ENCODE measurements around the gene ZDHHC1.

The ZDHHC1 gene

DNA sequence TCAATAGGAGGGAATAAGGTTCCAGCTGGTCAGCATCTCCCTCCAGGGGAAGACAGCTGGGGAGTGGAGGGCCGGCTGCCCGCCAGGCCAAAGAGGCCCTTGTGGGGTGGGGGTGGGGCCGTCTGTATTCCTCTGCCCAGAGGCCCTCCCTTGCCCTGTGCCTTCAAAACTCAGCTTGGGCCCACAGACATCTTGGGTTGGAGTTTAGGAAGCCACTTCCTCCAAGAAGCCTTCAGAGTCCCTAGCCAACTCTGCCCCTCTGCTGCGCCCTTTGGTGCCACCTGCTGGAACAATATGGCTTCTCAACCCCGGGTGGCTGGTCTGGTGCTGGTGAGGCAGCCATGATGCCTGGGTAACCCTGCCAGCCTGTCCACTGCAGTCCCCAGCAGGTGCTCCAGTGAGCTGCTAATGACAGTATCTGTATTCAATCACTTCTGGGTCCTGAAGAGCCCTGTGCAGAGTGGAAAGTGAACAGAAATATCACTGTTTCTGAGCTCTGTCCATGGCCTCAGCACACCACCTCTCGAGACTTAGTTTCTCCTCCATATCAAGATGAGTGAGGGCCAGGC lies 31.3 kb upstream of the ZDHHC1 start:
- no peak for DNase-seq (ENCODE audit: low read depth in 2 of 2)

GRCh38 chr16:67446968-67447507 lies 30.8 kb upstream of the ZDHHC1 start:
- no peak for DNase-seq (ENCODE audit: low read depth in 2 of 2)

DNA sequence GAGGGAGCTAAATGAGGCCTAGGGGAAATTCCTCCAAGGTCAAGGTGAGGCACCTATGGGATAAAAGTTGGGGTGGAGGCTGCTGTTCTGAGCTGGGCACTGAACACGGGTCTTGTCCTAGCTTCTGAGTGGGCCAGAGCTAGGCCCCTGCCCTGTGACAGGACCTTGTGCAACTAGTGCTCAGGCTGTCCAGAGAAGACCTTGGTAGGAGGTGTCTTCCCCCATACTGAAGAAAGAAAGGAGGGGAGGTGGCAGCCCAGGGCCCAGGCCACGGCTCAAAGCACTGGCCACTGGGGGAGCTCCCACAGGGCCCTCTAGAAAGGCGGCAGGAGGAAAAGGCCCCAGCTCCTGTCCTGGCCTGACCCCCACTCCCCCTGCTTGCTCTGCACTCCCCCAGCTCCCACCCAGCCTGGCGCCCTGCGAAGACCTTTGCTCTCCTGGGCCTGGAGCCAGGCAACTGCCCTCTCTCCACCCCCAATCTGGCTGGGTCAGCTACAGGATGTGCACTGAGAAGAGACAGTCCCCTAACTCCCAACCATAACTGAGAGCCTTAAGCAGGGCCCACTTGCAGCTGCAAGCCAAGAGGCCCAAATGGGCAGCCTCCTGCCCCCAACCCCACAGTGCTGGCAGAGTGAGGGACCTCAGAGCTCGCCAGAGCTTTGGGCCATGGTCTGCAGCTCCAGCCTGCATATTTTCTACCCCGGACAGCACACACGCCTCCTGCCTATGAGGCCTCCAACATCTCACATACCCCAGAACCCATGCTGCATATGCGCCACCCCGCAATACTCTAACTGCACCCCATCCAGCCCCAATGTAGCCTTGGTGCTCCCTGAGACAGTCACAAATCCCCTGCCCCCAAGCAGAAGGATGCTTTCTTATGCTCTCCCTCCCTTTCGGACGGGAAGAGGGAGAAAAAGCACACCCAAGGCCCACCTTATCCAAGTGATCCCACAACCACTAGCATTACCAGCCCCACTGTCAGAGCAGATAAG lies 29.9 kb upstream of the ZDHHC1 start:
- no peak for DNase-seq (ENCODE audit: low read depth in 2 of 2)

DNA sequence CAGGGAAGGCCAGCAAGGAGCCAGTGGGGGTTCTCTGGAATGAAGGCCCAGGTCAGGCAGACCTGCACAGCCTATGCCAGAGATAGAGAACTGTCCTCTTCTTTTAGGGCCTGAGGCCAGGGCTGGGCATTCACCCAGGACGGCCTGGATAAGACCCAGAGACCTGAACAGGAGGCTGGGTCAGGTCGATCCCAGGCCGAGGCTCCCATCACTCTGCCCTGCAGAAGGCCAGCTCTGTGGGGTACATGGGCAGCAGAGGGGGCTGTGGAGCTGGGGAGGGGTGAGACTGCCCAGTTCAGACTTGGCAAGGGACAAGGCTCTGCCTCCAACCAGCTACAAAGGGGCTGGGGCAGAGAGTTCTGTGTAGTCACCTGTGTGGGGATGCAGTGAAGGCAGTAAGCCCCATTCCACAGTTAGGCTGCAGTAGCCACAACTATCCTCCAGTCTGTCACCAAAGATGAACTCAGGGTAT lies 29.2 kb upstream of the ZDHHC1 start:
- no peak for DNase-seq (ENCODE audit: low read depth in 2 of 2)

GRCh38 chr16:67445126-67445426 lies 28.8 kb upstream of the ZDHHC1 start:
- no peak for DNase-seq (ENCODE audit: low read depth in 2 of 2)

DNA sequence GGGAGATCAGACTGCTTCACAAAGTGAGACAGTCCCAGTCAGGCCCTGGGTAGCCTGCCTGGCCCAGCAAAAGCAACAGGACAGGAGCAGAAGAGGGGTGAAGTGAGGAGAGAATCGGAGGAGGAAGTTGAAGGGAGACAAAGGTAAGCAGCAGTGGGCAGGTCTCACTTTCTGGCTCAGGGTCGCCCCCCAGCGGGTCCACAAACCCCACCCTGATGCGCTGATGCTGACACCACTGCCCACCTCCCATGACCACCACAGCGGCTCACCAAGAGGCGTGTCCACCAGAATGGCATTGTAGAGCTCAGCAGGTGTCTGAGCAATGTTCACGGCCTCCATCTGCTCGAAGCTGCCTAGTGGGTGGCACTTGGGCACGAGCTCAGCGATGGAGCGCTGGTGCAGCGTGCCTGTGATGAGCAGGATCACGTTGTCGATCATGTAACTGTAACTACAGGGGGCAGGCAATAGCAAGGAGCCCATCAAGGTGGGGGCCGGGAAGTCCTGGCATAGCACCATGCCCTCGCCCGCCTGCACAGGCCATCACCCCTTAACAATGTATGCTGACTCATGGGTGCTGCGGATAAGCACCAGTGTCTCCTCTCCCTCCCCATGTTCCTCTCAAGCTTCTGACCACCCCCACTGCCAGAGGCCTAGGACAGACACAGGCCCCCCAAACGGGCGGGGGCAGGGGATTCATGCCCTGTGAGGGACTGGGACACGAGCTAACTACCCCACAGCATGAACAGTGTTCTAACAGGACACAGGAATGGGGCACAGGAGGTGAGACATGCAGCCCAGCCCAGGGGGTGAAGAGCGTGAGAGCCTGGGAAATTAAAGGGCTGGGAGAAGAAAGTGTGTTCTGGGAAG lies 28.2 kb upstream of the ZDHHC1 start:
- DNase-seq (ENCODE audit: low read depth in 2 of 2): no peak

GRCh38 chr16:67443265-67443664 lies 27.0 kb upstream of the ZDHHC1 start:
- DNase-seq (ENCODE audit: low read depth in 2 of 2): no peak

DNA sequence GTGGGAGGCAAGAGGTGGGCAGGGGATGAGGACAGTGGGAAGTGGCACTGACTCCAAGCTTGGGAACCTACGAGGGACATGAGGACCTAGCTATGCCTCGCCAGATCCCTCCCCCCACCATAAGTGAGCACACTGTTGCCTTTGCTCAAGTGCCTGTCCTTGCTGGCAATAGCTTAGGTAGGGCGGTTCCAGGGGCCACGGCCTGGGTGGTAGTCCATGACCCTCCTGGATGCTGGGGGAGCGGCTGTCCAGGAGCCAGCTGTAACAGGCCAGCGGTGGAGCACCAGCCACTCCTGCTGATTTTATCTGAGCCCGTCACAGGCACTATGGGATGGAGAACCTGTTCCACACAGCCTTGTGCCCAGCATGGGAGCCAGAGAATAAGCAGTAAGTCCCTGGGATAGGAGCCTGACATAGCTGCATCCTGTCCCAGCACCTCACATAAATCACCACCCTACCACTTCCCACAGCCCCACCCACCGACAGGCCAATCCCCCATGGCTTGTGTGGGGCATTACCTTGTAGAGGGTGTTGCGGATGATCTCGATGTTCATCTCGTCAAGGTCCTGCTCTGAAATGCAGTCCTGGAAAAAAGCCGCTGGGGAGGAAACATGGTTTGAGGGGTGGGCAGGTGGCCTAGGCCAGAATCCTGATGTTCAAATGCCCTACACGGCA lies 26.4 kb upstream of the ZDHHC1 start:
- DNase-seq (ENCODE audit: low read depth in 2 of 2): no peak

- no peak for DNase-seq (ENCODE audit: low read depth in 2 of 2)
These were observed 25.6 kb upstream of the ZDHHC1 start for GRCh38 chr16:67441907-67442306.

DNA sequence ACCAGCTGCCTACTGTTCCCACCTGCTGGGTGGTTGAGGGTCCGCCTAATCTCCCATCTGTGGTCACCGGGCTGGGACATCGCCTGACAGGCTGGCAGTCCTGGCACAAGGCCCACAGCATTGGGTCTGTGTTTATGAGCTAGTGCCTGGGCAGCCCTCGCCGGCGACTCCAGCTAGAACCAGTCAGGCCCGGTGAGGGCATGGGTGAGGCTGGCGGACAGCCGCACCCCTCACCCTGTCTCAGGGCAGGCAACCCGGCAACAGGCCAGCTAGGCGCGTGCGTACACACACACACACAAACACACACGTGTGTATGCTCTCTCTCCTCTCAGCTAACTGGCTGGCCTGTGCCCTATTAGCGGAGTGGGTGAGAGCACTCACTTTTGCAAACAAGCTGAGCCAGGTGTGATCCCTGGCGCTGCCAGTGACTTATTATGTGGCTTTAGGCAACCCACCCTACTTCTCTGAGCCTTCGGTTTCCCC lies 25.0 kb upstream of the ZDHHC1 start:
- DNase-seq (ENCODE audit: low read depth in 2 of 2): no peak

DNA sequence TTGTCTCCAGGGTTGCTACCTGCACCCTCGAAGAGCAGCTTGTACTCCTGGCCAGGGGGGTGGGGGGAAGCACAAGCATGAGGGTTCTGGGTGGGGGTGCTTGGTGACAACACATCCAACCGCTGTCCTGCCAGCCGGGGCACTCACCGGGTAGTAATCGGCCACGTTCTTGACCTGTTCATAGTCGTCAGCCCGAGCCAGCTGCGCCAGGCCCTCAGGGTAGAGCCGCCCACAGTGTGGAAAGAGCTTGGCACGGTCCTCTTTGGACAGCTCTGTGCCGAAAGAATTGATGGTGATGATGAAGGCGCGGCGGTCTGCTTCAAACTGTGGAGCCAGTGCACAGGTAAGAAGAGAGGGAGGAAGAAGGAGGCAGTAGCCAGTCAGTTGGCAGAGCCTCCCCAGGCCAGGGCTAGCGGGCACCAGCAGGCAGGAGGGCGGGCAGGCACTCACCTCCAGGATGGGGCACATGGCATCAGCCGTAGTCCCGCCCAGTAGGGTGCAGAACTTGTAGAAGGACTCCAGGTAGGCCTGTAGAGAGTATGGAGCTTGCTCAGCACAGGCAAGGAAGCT lies 22.6 kb upstream of the ZDHHC1 start:
- no peak for DNase-seq (ENCODE audit: low read depth in 2 of 2)

GRCh38 chr16:67438098-67438791 lies 22.0 kb upstream of the ZDHHC1 start:
- DNase-seq (ENCODE audit: low read depth in 2 of 2): no peak

GRCh38 chr16:67437513-67437912 lies 21.2 kb upstream of the ZDHHC1 start:
- no peak for DNase-seq (ENCODE audit: low read depth in 2 of 2)

DNA sequence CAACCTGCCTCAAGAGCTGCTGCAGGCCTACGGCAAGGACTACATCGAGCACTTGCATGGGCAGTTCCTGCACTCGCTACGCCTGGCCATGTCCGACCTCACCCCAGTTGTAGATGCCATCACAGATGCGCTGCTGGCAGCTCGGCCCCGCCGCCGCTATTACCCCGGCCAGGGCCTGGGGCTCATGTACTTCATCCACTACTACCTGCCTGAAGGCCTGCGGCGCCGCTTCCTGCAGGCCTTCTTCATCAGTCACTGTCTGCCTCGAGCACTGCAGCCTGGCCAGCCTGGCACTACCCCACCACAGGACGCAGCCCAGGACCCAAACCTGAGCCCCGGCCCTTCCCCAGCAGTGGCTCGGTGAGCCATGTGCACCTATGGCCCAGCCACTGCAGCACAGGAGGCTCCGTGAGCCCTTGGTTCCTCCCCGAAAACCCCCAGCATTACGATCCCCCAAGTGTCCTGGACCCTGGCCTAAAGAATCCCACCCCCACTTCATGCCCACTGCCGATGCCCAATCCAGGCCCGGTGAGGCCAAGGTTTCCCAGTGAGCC lies 20.4 kb upstream of the ZDHHC1 start:
- no peak for DNase-seq (ENCODE audit: low read depth in 2 of 2)

DNA sequence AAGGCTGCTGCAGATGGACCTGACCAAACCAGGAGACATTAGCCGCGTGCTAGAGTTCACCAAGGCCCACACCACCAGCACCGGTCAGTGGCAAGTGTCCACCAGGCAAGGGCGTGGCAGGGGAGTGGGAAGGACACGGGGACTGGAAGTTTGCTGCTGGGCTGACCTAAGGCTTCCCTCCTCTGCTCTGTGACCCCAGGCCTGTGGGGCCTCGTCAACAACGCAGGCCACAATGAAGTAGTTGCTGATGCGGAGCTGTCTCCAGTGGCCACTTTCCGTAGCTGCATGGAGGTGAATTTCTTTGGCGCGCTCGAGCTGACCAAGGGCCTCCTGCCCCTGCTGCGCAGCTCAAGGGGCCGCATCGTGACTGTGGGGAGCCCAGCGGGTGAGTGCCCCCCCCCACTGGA lies 19.5 kb upstream of the ZDHHC1 start:
- no peak for DNase-seq (ENCODE audit: low read depth in 2 of 2)

DNA sequence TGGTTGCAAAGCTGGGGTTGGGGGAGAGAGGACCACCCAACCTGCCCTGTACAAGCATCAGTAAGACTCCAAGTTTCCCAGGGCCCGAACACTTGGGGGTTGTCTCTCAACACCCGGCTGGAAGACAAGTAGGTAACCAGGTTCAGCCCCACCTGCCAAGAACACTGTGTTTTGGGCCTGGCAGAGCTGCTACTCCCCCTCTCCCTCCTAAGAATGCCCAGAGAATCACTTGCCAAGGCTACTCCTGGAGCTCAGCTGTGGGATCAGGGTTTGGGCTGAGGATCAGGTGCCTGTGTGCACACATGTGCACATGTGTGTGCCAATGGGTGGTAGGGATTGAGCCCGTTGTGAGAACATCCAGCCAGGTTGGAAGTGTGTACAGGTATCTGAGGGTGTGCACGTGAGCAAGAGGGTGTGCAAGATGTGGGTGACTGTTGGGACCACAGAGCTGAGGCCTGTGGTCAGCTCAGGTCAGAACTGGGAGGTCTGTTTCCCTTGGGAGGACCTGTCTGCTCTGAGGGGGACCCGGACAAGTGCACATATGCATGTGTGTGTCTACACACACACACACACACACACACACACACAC lies 16.9 kb upstream of the ZDHHC1 start:
- DNase-seq (ENCODE audit: low read depth in 2 of 2): no peak

- DNase-seq (ENCODE audit: low read depth in 2 of 2): no peak
These were observed 16.2 kb upstream of the ZDHHC1 start for GRCh38 chr16:67432506-67432890.

DNA sequence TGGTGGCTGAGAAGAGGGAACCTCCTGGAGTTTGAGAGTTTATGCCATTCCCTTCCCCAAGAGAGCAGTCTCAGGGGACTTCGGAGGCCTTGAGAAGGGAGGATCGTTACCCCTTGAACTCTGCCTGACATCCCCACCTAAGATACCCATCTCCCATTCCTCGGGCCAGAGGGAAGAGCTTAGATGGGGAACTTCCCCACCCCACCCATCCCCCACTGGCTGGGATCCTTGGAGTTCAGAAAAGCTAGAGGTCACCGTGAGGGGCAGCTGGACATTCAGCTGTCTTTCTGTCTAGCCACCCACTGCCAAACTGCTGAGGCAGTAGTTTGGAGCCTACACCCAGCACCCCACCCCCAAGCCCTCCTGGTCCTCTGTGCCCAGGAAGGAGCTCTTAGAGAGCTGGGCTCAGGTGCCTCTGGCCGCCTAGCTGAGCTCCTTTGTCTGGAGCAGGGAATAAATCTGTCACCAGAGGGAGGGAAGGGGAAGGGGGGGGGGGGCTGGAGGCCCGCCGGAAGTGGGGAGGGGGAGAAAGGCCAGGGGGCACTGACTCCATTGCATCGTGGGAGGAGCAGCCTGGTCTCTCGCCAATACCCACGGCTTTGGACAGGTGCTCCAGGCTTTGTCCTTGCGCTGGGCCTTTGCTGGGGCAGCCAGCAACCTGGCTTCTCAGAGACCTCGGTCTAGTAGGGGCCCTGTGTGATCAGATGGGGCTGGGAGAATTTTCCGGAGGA lies 15.7 kb upstream of the ZDHHC1 start:
- DNase-seq (ENCODE audit: low read depth in 2 of 2): no peak
